Parathyroid adenoma (tissue), 2 donors: Measurements from ENCODE around the gene WASF3.

ENCODE experiments used
- H2AFZ ChIP-seq: fragments of 300-600 bp; sonication (generic); one replicate; pipeline ENCODE4 v1.7.0; 2017; ENCODE audit warnings: antibody characterized with exemption, mild to moderate bottlenecking
- H3K27ac ChIP-seq: fragments of 300-600 bp; sonication (generic); one replicate; pipeline ENCODE4 v1.7.0; 2017
- H3K27me3 ChIP-seq: fragments of 300-600 bp; sonication (generic); one replicate; pipeline ENCODE4 v1.7.0; 2017; ENCODE audit warnings: low read length; ENCODE audit not compliant: control insufficient read depth, insufficient read depth
- H3K36me3 ChIP-seq: fragments of 300-600 bp; sonication (generic); one replicate; pipeline ENCODE4 v1.7.0; 2017; ENCODE audit warnings: low read length; ENCODE audit not compliant: control insufficient read depth, insufficient read depth
- H3K4me1 ChIP-seq: fragments of 300-600 bp; sonication (generic); one replicate; pipeline ENCODE4 v1.7.0; 2017; ENCODE audit warnings: control low read depth
- H3K4me2 ChIP-seq: fragments of 300-600 bp; sonication (generic); one replicate; pipeline ENCODE4 v1.7.0; 2017; ENCODE audit warnings: low read length
- H3K4me3 ChIP-seq: fragments of 300-600 bp; sonication (generic); one replicate; pipeline ENCODE4 v1.7.0; 2017; ENCODE audit warnings: low read depth, low read length
- H3K79me2 ChIP-seq: fragments of 300-600 bp; sonication (generic); one replicate; pipeline ENCODE4 v1.7.0; 2017; ENCODE audit warnings: control low read depth
- H3K9ac ChIP-seq: fragments of 300-600 bp; sonication (generic); one replicate; pipeline ENCODE4 v1.7.0; 2017; ENCODE audit warnings: mild to moderate bottlenecking
- H3K9me3 ChIP-seq: fragments of 300-600 bp; sonication (generic); one replicate; pipeline ENCODE4 v1.7.0; 2017; ENCODE audit warnings: low read length; ENCODE audit not compliant: control insufficient read depth
- CTCF ChIP-seq: fragments of 300-600 bp; sonication (generic); IDR thresholded peaks from one replicate; pipeline ENCODE4 v1.7.0; 2017; ENCODE audit warnings: antibody characterized with exemption, mild to moderate bottlenecking
- donor health status: primary hyperparathyroidism.

Gene WASF3

DNA sequence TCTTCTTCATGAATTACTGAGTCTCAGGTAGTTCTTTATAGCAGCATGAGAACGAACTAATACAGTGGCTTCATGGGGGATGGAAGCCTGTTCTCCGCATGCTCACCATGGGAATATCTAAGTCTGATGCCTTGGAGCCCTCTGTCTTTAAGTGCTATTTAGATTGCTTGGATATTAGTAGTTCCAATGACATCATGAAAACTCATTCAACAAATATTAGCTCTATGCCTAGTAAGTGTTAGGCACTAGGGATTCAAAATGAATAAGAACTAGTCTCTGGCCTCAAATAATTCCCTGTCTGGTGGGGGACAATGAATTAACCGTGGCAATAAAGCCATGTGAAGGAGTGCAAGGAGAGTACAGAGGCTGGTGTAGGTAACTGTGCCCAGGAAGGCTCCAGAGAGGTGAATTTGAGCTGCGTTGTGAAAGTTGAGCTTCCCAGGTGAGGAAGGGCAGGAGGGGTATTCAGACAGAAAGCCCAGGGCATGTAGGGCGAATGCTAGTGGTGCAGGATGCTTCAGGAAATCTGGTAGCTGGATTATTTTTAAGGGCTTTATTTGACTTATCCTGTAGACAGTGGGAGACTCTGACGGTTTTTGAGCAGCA lies 6.1 kb upstream of the WASF3 start:
- no peak overlapping the region for H3K9ac ChIP-seq
- H3K4me1 ChIP-seq = no peaks in the 10 kb centered on the region
- no peak overlapping the region for H2AFZ ChIP-seq
- H3K4me3 ChIP-seq = no peak overlapping the region
- H3K79me2 ChIP-seq = no peaks in the 10 kb centered on the region
- no peaks in the 10 kb centered on the region for H3K27me3 ChIP-seq
- H3K4me2 ChIP-seq = no peak overlapping the region
- H3K27ac ChIP-seq = no peak overlapping the region
- no peak for TF ChIP-seq CTCF
- no peaks in the 10 kb centered on the region for H3K9me3 ChIP-seq
- no peaks in the 10 kb centered on the region for H3K36me3 ChIP-seq

DNA sequence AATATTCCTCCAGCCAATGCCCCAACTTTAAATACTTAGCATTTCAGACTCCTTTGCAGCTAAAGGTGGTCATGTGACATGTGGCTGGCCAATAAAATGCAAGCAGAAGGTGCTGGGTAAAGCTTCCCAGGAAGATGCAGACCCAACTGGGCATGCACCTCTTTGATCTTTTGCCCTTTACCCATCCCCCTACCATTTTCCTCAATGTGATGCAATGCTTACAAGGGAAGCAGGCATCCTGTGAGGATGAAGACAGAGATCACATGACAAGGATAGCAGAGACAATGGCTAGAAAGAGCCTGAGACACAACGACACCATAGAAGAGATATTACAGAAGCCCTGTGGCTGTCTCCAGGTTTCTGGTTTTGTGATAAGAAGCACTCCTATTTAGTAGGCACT lies 2.1 kb upstream of the WASF3 start:
- no peak overlapping the region for H3K27ac ChIP-seq
- H2AFZ ChIP-seq = no peak overlapping the region
- no peak for TF ChIP-seq CTCF
- H3K4me1 ChIP-seq = no peaks in the 10 kb centered on the region
- no peak overlapping the region for H3K4me3 ChIP-seq
- no peaks in the 10 kb centered on the region for H3K27me3 ChIP-seq
- H3K36me3 ChIP-seq = no peaks in the 10 kb centered on the region
- H3K9ac ChIP-seq = no peak overlapping the region
- H3K9me3 ChIP-seq = no peaks in the 10 kb centered on the region
- H3K79me2 ChIP-seq = no peaks in the 10 kb centered on the region
- H3K4me2 ChIP-seq = no peak overlapping the region

GRCh38 chr13:26557051-26557392 lies 461 bp upstream of the WASF3 start:
- Histone ChIP-seq H3K27me3 (no peaks in the 10 kb centered on the region), H2AFZ (peak overlapping the region; percentile 79), H3K36me3 (no peaks in the 10 kb centered on the region), H3K9me3 (no peaks in the 10 kb centered on the region), H3K79me2 (peaks cover 4% of the 10 kb centered on the region), H3K4me2 (peak overlapping the region; percentile 86), H3K4me1 (no peaks in the 10 kb centered on the region), H3K4me3 (peak overlapping the region; percentile 55), H3K27ac (no peak overlapping the region), H3K9ac (no peak overlapping the region)
- no peak for TF ChIP-seq CTCF

- Histone ChIP-seq H3K4me1 (no peaks in the 10 kb centered on the region), H3K9ac (no peak overlapping the region), H3K27me3 (no peaks in the 10 kb centered on the region), H3K4me2 (peak overlapping the region; percentile 62), H3K9me3 (no peaks in the 10 kb centered on the region), H3K79me2 (peaks cover 7% of the 10 kb centered on the region), H3K36me3 (no peaks in the 10 kb centered on the region), H2AFZ (peak overlapping the region; percentile 72), H3K27ac (no peak overlapping the region), H3K4me3 (peak overlapping the region; percentile 54)
- no peak for TF ChIP-seq CTCF
These were observed 757 bp downstream of the WASF3 start for GRCh38 chr13:26558074-26558805.

DNA sequence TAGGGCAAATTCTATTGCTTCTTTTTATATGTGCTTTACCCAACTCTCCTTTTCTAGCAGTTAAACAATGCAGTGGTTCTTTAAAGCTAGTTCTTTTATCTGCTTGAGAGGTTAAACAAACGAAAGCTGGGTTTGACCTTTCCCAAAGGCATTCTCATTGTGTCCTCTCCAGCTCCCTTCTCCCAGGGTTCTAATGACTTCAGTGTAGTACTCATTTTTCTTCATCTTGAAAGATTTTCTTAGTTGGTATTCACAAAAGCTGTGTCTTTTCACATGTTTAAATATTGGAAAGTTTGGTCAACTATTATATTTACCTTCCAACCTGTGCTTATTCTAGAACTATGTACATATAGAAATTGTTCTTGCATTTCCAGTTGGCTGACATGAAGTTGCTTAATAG lies 1.5 kb downstream of the WASF3 start:
- peaks cover 10% of the 10 kb centered on the region for H3K79me2 ChIP-seq
- H3K9me3 ChIP-seq = no peaks in the 10 kb centered on the region
- H3K27ac ChIP-seq = no peak overlapping the region
- no peaks in the 10 kb centered on the region for H3K4me1 ChIP-seq
- H3K27me3 ChIP-seq = no peaks in the 10 kb centered on the region
- no peaks in the 10 kb centered on the region for H3K36me3 ChIP-seq
- H3K4me3 ChIP-seq = peak overlapping the region; percentile 54
- no peak overlapping the region for H3K4me2 ChIP-seq
- TF ChIP-seq CTCF = no peak
- no peak overlapping the region for H3K9ac ChIP-seq
- no peak overlapping the region for H2AFZ ChIP-seq
